Thyroid gland (tissue), 4 donors: ENCODE data around the gene SARNP.

Experiments
- POLR2A ChIP-seq, 2 donors: fragments of 450-650 bp; IDR thresholded peaks; one replicate each; pipeline ENCODE4 v1.6.1; 2017; ENCODE audit warnings: antibody characterized with exemption in 2 of 2, mild to moderate bottlenecking in 2 of 2, moderate library complexity in 1 of 2
- TF ChIP-seq, protein P1 (sequence below), 6 experiments: fragments of 200-600 bp in 3 of 6; fragments of 450-650 bp in 3 of 6; sonication (generic) in 3 of 6; IDR thresholded peaks; one replicate each; pipeline ENCODE4 v1.5.1; 2016 to 2019; ENCODE audit warnings: antibody characterized with exemption in 6 of 6, mild to moderate bottlenecking in 2 of 6, inconsistent platforms in 1 of 6, moderate library complexity in 1 of 6

DNA sequence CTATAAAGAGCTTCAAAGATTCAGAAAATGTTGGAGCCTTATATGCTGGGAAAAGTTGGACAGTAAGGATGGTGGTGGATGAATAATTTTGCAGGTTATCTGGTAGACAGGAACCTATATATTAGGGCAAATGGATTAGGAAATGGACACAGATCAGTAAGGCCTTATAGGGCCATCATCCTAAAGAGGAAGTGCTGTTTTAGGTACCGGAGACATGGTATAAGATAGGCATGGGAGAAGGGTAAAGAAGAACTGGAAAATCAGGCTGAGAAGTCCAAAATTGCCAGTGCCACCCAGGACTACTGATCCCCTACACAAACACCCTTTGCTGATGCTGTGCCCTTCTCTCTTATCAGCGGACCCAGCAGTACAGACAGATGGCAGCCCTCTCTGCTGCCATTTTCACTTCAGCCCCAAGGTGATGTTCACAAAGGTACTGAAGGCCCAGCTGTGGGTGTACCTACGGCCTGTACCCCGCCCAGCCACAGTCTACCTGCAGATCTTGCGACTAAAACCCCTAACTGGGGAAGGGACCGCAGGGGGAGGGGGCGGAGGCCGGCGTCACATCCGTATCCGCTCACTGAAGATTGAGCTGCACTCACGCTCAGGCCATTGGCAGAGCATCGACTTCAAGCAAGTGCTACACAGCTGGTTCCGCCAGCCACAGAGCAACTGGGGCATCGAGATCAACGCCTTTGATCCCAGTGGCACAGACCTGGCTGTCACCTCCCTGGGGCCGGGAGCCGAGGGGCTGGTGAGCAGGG, 69.1 kb downstream of the SARNP start:
- TF ChIP-seq, protein P1, sequence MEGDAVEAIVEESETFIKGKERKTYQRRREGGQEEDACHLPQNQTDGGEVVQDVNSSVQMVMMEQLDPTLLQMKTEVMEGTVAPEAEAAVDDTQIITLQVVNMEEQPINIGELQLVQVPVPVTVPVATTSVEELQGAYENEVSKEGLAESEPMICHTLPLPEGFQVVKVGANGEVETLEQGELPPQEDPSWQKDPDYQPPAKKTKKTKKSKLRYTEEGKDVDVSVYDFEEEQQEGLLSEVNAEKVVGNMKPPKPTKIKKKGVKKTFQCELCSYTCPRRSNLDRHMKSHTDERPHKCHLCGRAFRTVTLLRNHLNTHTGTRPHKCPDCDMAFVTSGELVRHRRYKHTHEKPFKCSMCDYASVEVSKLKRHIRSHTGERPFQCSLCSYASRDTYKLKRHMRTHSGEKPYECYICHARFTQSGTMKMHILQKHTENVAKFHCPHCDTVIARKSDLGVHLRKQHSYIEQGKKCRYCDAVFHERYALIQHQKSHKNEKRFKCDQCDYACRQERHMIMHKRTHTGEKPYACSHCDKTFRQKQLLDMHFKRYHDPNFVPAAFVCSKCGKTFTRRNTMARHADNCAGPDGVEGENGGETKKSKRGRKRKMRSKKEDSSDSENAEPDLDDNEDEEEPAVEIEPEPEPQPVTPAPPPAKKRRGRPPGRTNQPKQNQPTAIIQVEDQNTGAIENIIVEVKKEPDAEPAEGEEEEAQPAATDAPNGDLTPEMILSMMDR (IDR thresholded peaks at IDR 0.05): no peak
- no peak for TF ChIP-seq POLR2A (IDR thresholded peaks at IDR 0.05)
